ENCODE results near the gene LMTK2.

- TF ChIP-seq CTCF (conservative IDR thresholded peaks at IDR 0.05 in 1 of 2, IDR thresholded peaks at IDR 0.05 in 1 of 2; ENCODE audit: low read depth in 1 of 2, low read length in 2 of 2) (no peak), EZH2 (IDR thresholded peaks at IDR 0.05; ENCODE audit: low read length, missing control alignments) (no peak)
Observed at GRCh38 chr7:98157761-98158160, 51.1 kb downstream of the LMTK2 start.

Measured in fibroblast of lung (primary cell).